ENCODE results near the gene PROM2.

Gene PROM2

GRCh38 chr2:95273566-95274290, 521 bp upstream of the PROM2 start:
- H3K4me3 ChIP-seq (ENCODE audit: low read depth, low read length), result no peak overlapping the region
- no peak for DNase-seq (ENCODE audit: low read depth)
- in situ Hi-C loops (cut with HindIII; ENCODE audit: low sequenced_read_pairs), result no loop called here
- TF ChIP-seq CTCF (IDR thresholded peaks at IDR 0.05; ENCODE audit: low read depth, low read length, missing control alignments), result no peak

GRCh38 chr2:95275151-95275515, 884 bp downstream of the PROM2 start:
- in situ Hi-C loops (cut with HindIII; ENCODE audit: low sequenced_read_pairs), result no loop called here
- no peak for DNase-seq (ENCODE audit: low read depth)
- H3K4me3 ChIP-seq (ENCODE audit: low read depth, low read length), result no peak overlapping the region
- no peak for TF ChIP-seq CTCF (IDR thresholded peaks at IDR 0.05; ENCODE audit: low read depth, low read length, missing control alignments)

- in situ Hi-C loops (cut with HindIII; ENCODE audit: low sequenced_read_pairs), result no loop called here
- no peak overlapping the region for H3K4me3 ChIP-seq (ENCODE audit: low read depth, low read length)
- no peak for DNase-seq (ENCODE audit: low read depth)
- no peak for TF ChIP-seq CTCF (IDR thresholded peaks at IDR 0.05; ENCODE audit: low read depth, low read length, missing control alignments)
Observed at GRCh38 chr2:95275601-95276243, 1.5 kb downstream of the PROM2 start.

- TF ChIP-seq CTCF (IDR thresholded peaks at IDR 0.05; ENCODE audit: low read depth, low read length, missing control alignments), result no peak
- H3K4me3 ChIP-seq (ENCODE audit: low read depth, low read length), result no peak overlapping the region
- in situ Hi-C loops (cut with HindIII; ENCODE audit: low sequenced_read_pairs), result no loop called here
- no peak for DNase-seq (ENCODE audit: low read depth)
Observed at GRCh38 chr2:95276244-95276887, 2.1 kb downstream of the PROM2 start.

- no peak overlapping the region for H3K4me3 ChIP-seq (ENCODE audit: low read depth, low read length)
- TF ChIP-seq CTCF (IDR thresholded peaks at IDR 0.05; ENCODE audit: low read depth, low read length, missing control alignments), result no peak
- DNase-seq (ENCODE audit: low read depth), result no peak
- in situ Hi-C loops (cut with HindIII; ENCODE audit: low sequenced_read_pairs), result no loop called here
Observed at GRCh38 chr2:95276888-95277245, 2.6 kb downstream of the PROM2 start.

GRCh38 chr2:95277246-95277906, 3.1 kb downstream of the PROM2 start:
- no peak overlapping the region for H3K4me3 ChIP-seq (ENCODE audit: low read depth, low read length)
- no peak for TF ChIP-seq CTCF (IDR thresholded peaks at IDR 0.05; ENCODE audit: low read depth, low read length, missing control alignments)
- in situ Hi-C loops (cut with HindIII; ENCODE audit: low sequenced_read_pairs), result no loop called here
- DNase-seq (ENCODE audit: low read depth), result no peak

Data from astrocyte of the cerebellum (primary cell).